ENCODE results near the gene KCNN4. TPM values are rescaled to one million over a fixed set of nuclear protein-coding genes. Genes with fewer than 3 reads are reported as not detected.
A peak's percentile ranks its signal among the peaks of the same experiment; 100 is the strongest.

KCNN4 gene
- total RNA-seq, 4 donors from 2014 or later = 26.5 to 72.2 (median 37.4) TPM; not detected in 1

- DNase-seq = no peak
- Histone ChIP-seq H3K4me1 (peaks cover 8 to 51% (median 31%) of the 10 kb centered on the region in 4 donors), H3K4me3 (no peak overlapping the region), H3K27me3 (no peaks in the 10 kb centered on the region), H3K9me3 (no peaks in the 10 kb centered on the region), H3K27ac (no peak overlapping the region), H3K36me3 (no peaks in the 10 kb centered on the region)
- intact Hi-C loops (cut with DNase I; ENCODE audit: low total_unique reads) (no loop called here), in situ Hi-C loops (cut with MboI; ENCODE audit: low pct_ligation_motif_present in 1 of 4, low pct_unique_long_range_greater_than_20kb in 1 of 4, low sequenced_read_pairs in 3 of 4) (no loop called here)
- TF ChIP-seq CTCF (IDR thresholded peaks at IDR 0.05) (no peak), POLR2AphosphoS5 (IDR thresholded peaks at IDR 0.05) (no peak), POLR2A (IDR thresholded peaks at IDR 0.05) (no peak), EP300 (IDR thresholded peaks at IDR 0.05; ENCODE audit: low read depth) (no peak)
- WGBS, 2 donors (ENCODE audit: low coverage in 1 of 2) = 76% methylated on average over 3 of the region's 3 CpGs; no CpG with 5 or more reads in 1 of the 2 donors
These were observed 18.0 kb downstream of the KCNN4 start for GRCh38 chr19:43762814-43763213.

- H3K27me3 ChIP-seq = no peaks in the 10 kb centered on the region
- H3K4me3 ChIP-seq = no peak overlapping the region
- in situ Hi-C loops (cut with MboI; ENCODE audit: low pct_ligation_motif_present in 1 of 4, low pct_unique_long_range_greater_than_20kb in 1 of 4, low sequenced_read_pairs in 3 of 4) (no loop called here), intact Hi-C loops (cut with DNase I; ENCODE audit: low total_unique reads) (no loop called here)
- H3K36me3 ChIP-seq = no peaks in the 10 kb centered on the region
- TF ChIP-seq EP300 (IDR thresholded peaks at IDR 0.05; ENCODE audit: low read depth) (no peak), POLR2AphosphoS5 (IDR thresholded peaks at IDR 0.05) (no peak), CTCF (IDR thresholded peaks at IDR 0.05) (no peak), POLR2A (IDR thresholded peaks at IDR 0.05) (no peak)
- WGBS, 2 donors (ENCODE audit: low coverage in 1 of 2) = 92 to 97% methylated on average over 3 to 4 of the region's 4 CpGs
- no peaks in the 10 kb centered on the region for H3K9me3 ChIP-seq
- DNase-seq = no peak
- peaks cover under 1 to 51% (median 30%) of the 10 kb centered on the region in 4 donors for H3K4me1 ChIP-seq
- no peak overlapping the region for H3K27ac ChIP-seq
These were observed 19.8 kb downstream of the KCNN4 start for GRCh38 chr19:43760941-43761340.

GRCh38 chr19:43759515-43759914 is 21.3 kb downstream of the KCNN4 start:
- Histone ChIP-seq H3K36me3 (no peaks in the 10 kb centered on the region), H3K9me3 (no peaks in the 10 kb centered on the region), H3K4me3 (no peak overlapping the region), H3K27me3 (no peaks in the 10 kb centered on the region), H3K27ac (no peak overlapping the region), H3K4me1 (peaks cover 0 to 45% (median 22%) of the 10 kb centered on the region in 4 donors)
- no peak for DNase-seq
- in situ Hi-C loops (cut with MboI; ENCODE audit: low pct_ligation_motif_present in 1 of 4, low pct_unique_long_range_greater_than_20kb in 1 of 4, low sequenced_read_pairs in 3 of 4) = no loop called here
- TF ChIP-seq POLR2A (IDR thresholded peaks at IDR 0.05) (no peak), POLR2AphosphoS5 (IDR thresholded peaks at IDR 0.05) (no peak), EP300 (IDR thresholded peaks at IDR 0.05; ENCODE audit: low read depth) (no peak), CTCF (IDR thresholded peaks at IDR 0.05) (no peak)
- intact Hi-C loops (cut with DNase I; ENCODE audit: low total_unique reads) = no loop called here
- 51 to 65% methylated on average over 4 to 5 of the region's 5 CpGs for WGBS, 2 donors (ENCODE audit: low coverage in 1 of 2)

- no peaks in the 10 kb centered on the region for H3K27me3 ChIP-seq
- peak overlapping the region; percentile 28 to 70 (median 64) for H3K4me3 ChIP-seq
- H3K4me1 ChIP-seq = peaks cover 15 to 53% (median 33%) of the 10 kb centered on the region in 4 donors
- H3K27ac ChIP-seq = peak overlapping the region; percentile 97 to 99 (median 98)
- intact Hi-C loops (cut with DNase I; ENCODE audit: low total_unique reads) (no loop called here), in situ Hi-C loops (cut with MboI; ENCODE audit: low pct_ligation_motif_present in 1 of 4, low pct_unique_long_range_greater_than_20kb in 1 of 4, low sequenced_read_pairs in 3 of 4) (no loop called here)
- TF ChIP-seq POLR2AphosphoS5 (IDR thresholded peaks at IDR 0.05) = no peak
- no peak for TF ChIP-seq POLR2A (IDR thresholded peaks at IDR 0.05)
- no peak for TF ChIP-seq EP300 (IDR thresholded peaks at IDR 0.05; ENCODE audit: low read depth)
- TF ChIP-seq CTCF (IDR thresholded peaks at IDR 0.05) = no peak
- H3K9me3 ChIP-seq = no peaks in the 10 kb centered on the region
- WGBS, 2 donors (ENCODE audit: low coverage in 1 of 2) = 0% methylated on average over 28 of the region's 28 CpGs; no CpG with 5 or more reads in 1 of the 2 donors
- DNase-seq = peak; percentile 90
- peaks cover 0 to 3% (median 1%) of the 10 kb centered on the region in 4 donors for H3K36me3 ChIP-seq
These were observed 25.4 kb downstream of the KCNN4 start for GRCh38 chr19:43755256-43755801.

All from transverse colon (tissue), 4 donors.